Measurements from ENCODE around the gene CAMK2B. TPM values are rescaled to one million over a fixed set of nuclear protein-coding genes. Genes with fewer than 3 reads are reported as not detected.

Gene CAMK2B
- total RNA-seq, 1 donor from 2014 or later: 0.17 TPM

GRCh38 chr7:44324481-44325200, 753 bp downstream of the CAMK2B start:
- Histone ChIP-seq H3K27me3 (peaks cover 25% of the 10 kb centered on the region), H3K4me1 (no peaks in the 10 kb centered on the region), H3K27ac (no peak overlapping the region), H3K36me3 (no peaks in the 10 kb centered on the region), H3K4me3 (no peak overlapping the region), H3K9me3 (no peaks in the 10 kb centered on the region)
- peak; percentile 50 for DNase-seq
- ATAC-seq: no peak
- no peak for TF ChIP-seq CTCF (IDR thresholded peaks at IDR 0.05)
- intact Hi-C loops (cut with DNase I): no loop called here

- Histone ChIP-seq H3K36me3 (no peaks in the 10 kb centered on the region), H3K4me1 (no peaks in the 10 kb centered on the region), H3K27me3 (peaks cover 25% of the 10 kb centered on the region), H3K27ac (no peak overlapping the region), H3K9me3 (no peaks in the 10 kb centered on the region), H3K4me3 (no peak overlapping the region)
- ATAC-seq: no peak
- no peak for TF ChIP-seq CTCF (IDR thresholded peaks at IDR 0.05)
- peak; percentile 46 for DNase-seq
- intact Hi-C loops (cut with DNase I): no loop called here
These were observed 1.3 kb downstream of the CAMK2B start for GRCh38 chr7:44324204-44324480.

- Histone ChIP-seq H3K4me3 (no peak overlapping the region), H3K9me3 (no peaks in the 10 kb centered on the region), H3K4me1 (no peaks in the 10 kb centered on the region), H3K27me3 (peaks cover 25% of the 10 kb centered on the region), H3K27ac (no peak overlapping the region), H3K36me3 (no peaks in the 10 kb centered on the region)
- TF ChIP-seq CTCF (IDR thresholded peaks at IDR 0.05): no peak
- no peak for ATAC-seq
- DNase-seq: peak; percentile 51
- intact Hi-C loops (cut with DNase I): no loop called here
These were observed 1.8 kb downstream of the CAMK2B start for GRCh38 chr7:44323381-44324203.

- intact Hi-C loops (cut with DNase I): no loop called here
These were observed 2.6 kb downstream of the CAMK2B start for GRCh38 chr7:44322631-44323363.

GRCh38 chr7:44321796-44322195, 3.6 kb downstream of the CAMK2B start:
- Histone ChIP-seq H3K9me3 (no peaks in the 10 kb centered on the region), H3K27ac (no peak overlapping the region), H3K4me1 (no peaks in the 10 kb centered on the region), H3K27me3 (peaks cover 23% of the 10 kb centered on the region), H3K36me3 (no peaks in the 10 kb centered on the region), H3K4me3 (no peak overlapping the region)
- DNase-seq (peak; percentile 46), ATAC-seq (no peak)
- intact Hi-C loops (cut with DNase I): no loop called here
- TF ChIP-seq CTCF (IDR thresholded peaks at IDR 0.05): no peak

More at GRCh38 chr7:44322631-44323363, 2.6 kb downstream of the CAMK2B start:
- Histone ChIP-seq H3K27me3 (peaks cover 25% of the 10 kb centered on the region), H3K27ac (no peak overlapping the region), H3K4me1 (no peaks in the 10 kb centered on the region), H3K9me3 (no peaks in the 10 kb centered on the region), H3K4me3 (no peak overlapping the region), H3K36me3 (no peaks in the 10 kb centered on the region)
- no peak for TF ChIP-seq CTCF (IDR thresholded peaks at IDR 0.05)
- DNase-seq: no peak
- no peak for ATAC-seq
